HepG2 (cell line): ENCODE results near the gene MAPK11. TPM values are rescaled to one million over a fixed set of nuclear protein-coding genes. Genes with fewer than 3 reads are reported as not detected.

ENCODE experiments used
- GTF3A ChIP-seq: sonication (generic); formaldehyde crosslinking; conservative IDR thresholded peaks from 2 replicates; pipeline ENCODE4 v1.4.0; 2020; ENCODE audit warnings: mild to moderate bottlenecking, missing genetic modification reagents
- MAFK ChIP-seq, 2 experiments: IDR thresholded peaks in 1 of 2; conservative IDR thresholded peaks in 1 of 2; 2 replicates each; pipeline ENCODE4 v1.6.1; 2011; ENCODE audit warnings: improper control_type of control experiment in 2 of 2, low read length in 2 of 2
- NFATC3 ChIP-seq: sonication (generic); formaldehyde crosslinking; IDR thresholded peaks from 2 replicates; pipeline ENCODE4 v1.5.1; 2020; ENCODE audit warnings: mild to moderate bottlenecking, missing genetic modification reagents
- PAWR ChIP-seq: sonication (generic); formaldehyde crosslinking; IDR thresholded peaks from 2 replicates; pipeline ENCODE4 v1.4.0; 2020; ENCODE audit warnings: missing genetic modification reagents, mild to moderate bottlenecking, borderline replicate concordance
- PTBP1 ChIP-seq: fragments of 200-400 bp; formaldehyde crosslinking; IDR thresholded peaks from 2 replicates; pipeline ENCODE4 v1.6.1; 2018; ENCODE audit warnings: low read length, low read depth; ENCODE audit not compliant: poor library complexity, severe bottlenecking
- RELA ChIP-seq: sonication (generic); formaldehyde crosslinking; IDR thresholded peaks from 2 replicates; pipeline ENCODE4 v1.4.0; 2020; ENCODE audit warnings: missing genetic modification reagents
- SKI ChIP-seq: fragments of 450-650 bp; IDR thresholded peaks from one replicate; pipeline ENCODE4 v1.6.1; 2018; ENCODE audit warnings: mild to moderate bottlenecking; ENCODE audit not compliant: partially characterized antibody
- TARDBP ChIP-seq: sonication (generic); formaldehyde crosslinking; IDR thresholded peaks from 2 replicates; pipeline ENCODE4 v1.8.0; 2022; ENCODE audit warnings: mild to moderate bottlenecking, missing genetic modification reagents
- TCF7 ChIP-seq: sonication (generic); IDR thresholded peaks from 2 replicates; pipeline ENCODE4 v1.6.1; 2016; ENCODE audit warnings: antibody characterized with exemption, low read depth
- ZNF264 ChIP-seq: sonication (generic); formaldehyde crosslinking; IDR thresholded peaks from 2 replicates; pipeline ENCODE4 v1.4.0; 2020; ENCODE audit warnings: missing genetic modification reagents
- ZNF556 ChIP-seq: sonication (generic); formaldehyde crosslinking; IDR thresholded peaks from 2 replicates; pipeline ENCODE4 v1.4.0; 2020; ENCODE audit warnings: mild to moderate bottlenecking, missing genetic modification reagents, borderline replicate concordance
- ZNF724P ChIP-seq: sonication (generic); formaldehyde crosslinking; IDR thresholded peaks from 2 replicates; pipeline ENCODE4 v1.8.0; 2022; ENCODE audit warnings: missing genetic modification reagents, borderline replicate concordance
- polyA plus RNA-seq, 8 experiments: library from polyadenylated mRNA; depleted of rRNA in 3 of 8; stranded (reverse) in 7 of 8; unstranded in 1 of 8; fragments of >200 nt; fragmentation: Illumina TruSeq in 4 of 8; extraction: Trizol in 4 of 8; gene quantifications; 2 replicates each; pipeline versions ENCODE4 v1.2.1 to v1.2.3, GENCODE V29; 2011 to 2016; ENCODE audit warnings: low read depth in 4 of 8, missing spikeins in 1 of 8, mixed read lengths in 1 of 8; ENCODE audit not compliant: insufficient read depth in 1 of 8
- total RNA-seq, 5 experiments: library from RNA; depleted of rRNA; stranded (reverse); fragments of >200 nt; fragmentation: Illumina TruSeq; extraction: Trizol; gene quantifications; 2 replicates each; pipeline ENCODE4 v1.2.3, GENCODE V29; 2016; ENCODE audit warnings: low read depth in 1 of 5
- TF ChIP-seq, protein P1 (sequence below): sonication (generic); formaldehyde crosslinking; IDR thresholded peaks from 2 replicates; pipeline ENCODE4 v1.4.0; 2020; ENCODE audit warnings: missing genetic modification reagents, mild to moderate bottlenecking, borderline replicate concordance
- TF ChIP-seq, protein P2 (sequence below): sonication (generic); formaldehyde crosslinking; conservative IDR thresholded peaks from 2 replicates; pipeline ENCODE4 v1.5.0; 2020; ENCODE audit warnings: missing genetic modification reagents
- TF ChIP-seq, protein P3 (sequence below), 2 experiments: sonication (generic) in 1 of 2; formaldehyde crosslinking in 1 of 2; IDR thresholded peaks; 2 replicates each; pipeline versions ENCODE4 v1.5.1 to v1.6.1; 2011 to 2020; ENCODE audit warnings: borderline replicate concordance in 1 of 2, low read depth in 1 of 2, low read length in 1 of 2, mild to moderate bottlenecking in 1 of 2, missing genetic modification reagents in 1 of 2, moderate library complexity in 1 of 2

The MAPK11 gene
- total and polyA plus RNA-seq, 2 of the 13 experiments (the other 11 are each of a cell fraction or from before 2014, with no cell fraction given): 0.15 to 0.17 TPM

DNA sequence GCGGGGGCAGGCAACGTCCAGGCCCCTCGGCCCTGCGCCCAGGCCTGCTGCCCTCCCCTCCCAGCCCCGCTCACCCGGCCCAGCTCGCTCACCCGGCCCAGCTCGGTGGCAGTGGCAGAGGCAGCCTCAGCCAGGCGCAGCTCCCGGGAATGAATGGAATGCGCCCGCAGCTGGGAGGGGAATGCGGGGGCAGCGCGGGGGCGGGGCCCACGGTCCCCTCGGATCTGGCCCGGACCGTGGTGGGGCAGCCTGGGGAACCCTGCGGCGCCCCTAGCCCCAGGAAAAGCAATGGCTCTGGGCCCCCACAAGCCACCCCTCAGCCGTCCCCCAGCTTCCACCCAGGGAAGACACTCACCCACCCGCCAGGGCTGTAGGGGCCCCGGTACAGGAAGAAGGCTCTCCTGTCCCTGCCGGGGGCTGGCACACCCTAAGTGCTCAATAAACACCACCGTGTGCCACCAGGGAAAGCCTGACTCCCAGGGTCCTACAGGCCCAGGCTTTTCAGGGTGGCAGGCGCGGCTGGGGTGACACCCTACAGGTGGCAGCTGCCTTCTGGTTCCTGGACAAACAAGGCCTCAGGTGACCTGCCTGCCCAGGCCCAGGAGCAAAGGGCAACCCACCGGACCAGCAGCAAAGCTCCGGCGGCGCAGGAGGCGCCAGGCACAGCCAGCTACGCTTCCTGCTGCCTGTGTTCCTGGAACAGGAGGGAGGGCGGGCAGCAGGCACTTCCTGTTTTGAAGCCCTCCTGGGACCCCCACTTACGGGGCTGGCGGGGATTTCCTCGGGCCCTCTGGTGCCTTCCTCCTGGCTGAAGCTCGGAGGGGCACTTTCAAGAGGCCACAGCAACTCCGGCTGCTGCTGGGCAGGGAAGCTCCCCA is 23.5 kb upstream of the MAPK11 start (continued):
- TF ChIP-seq, protein P1, sequence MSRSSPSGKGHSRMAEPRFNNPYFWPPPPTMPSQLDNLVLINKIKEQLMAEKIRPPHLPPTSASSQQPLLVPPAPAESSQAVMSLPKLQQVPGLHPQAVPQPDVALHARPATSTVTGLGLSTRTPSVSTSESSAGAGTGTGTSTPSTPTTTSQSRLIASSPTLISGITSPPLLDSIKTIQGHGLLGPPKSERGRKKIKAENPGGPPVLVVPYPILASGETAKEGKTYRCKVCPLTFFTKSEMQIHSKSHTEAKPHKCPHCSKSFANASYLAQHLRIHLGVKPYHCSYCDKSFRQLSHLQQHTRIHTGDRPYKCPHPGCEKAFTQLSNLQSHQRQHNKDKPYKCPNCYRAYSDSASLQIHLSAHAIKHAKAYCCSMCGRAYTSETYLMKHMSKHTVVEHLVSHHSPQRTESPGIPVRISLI: peak; percentile 59
- no peak for TF ChIP-seq NFATC3 (CRISPR knock-in tag)
- TF ChIP-seq PAWR (CRISPR knock-in tag): no peak
- peak; percentile 47 for TF ChIP-seq PTBP1
- TF ChIP-seq, protein P2, sequence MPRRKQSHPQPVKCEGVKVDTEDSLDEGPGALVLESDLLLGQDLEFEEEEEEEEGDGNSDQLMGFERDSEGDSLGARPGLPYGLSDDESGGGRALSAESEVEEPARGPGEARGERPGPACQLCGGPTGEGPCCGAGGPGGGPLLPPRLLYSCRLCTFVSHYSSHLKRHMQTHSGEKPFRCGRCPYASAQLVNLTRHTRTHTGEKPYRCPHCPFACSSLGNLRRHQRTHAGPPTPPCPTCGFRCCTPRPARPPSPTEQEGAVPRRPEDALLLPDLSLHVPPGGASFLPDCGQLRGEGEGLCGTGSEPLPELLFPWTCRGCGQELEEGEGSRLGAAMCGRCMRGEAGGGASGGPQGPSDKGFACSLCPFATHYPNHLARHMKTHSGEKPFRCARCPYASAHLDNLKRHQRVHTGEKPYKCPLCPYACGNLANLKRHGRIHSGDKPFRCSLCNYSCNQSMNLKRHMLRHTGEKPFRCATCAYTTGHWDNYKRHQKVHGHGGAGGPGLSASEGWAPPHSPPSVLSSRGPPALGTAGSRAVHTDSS: no peak
- peak; percentile 90 for TF ChIP-seq TARDBP (CRISPR knock-in tag)
- TF ChIP-seq ZNF724P (CRISPR knock-in tag): 0 out of 2 replicates have a peak, but pooled peaks have one; percentile 72
- TF ChIP-seq TCF7: no peak
- no peak for TF ChIP-seq MAFK (conservative IDR thresholded peaks at IDR 0.05 in 1 of 2, IDR thresholded peaks at IDR 0.05 in 1 of 2; ENCODE audit: low read length in 2 of 2)
- TF ChIP-seq ZNF264 (CRISPR knock-in tag): peak; percentile 75; the same call in 1 of the 2 replicates
- TF ChIP-seq, protein P3, sequence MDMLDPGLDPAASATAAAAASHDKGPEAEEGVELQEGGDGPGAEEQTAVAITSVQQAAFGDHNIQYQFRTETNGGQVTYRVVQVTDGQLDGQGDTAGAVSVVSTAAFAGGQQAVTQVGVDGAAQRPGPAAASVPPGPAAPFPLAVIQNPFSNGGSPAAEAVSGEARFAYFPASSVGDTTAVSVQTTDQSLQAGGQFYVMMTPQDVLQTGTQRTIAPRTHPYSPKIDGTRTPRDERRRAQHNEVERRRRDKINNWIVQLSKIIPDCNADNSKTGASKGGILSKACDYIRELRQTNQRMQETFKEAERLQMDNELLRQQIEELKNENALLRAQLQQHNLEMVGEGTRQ (IDR thresholded peaks at IDR 0.05; ENCODE audit: low read depth, low read length): peak; percentile 25; the same call in 1 of the 2 replicates
- TF ChIP-seq, protein P3 (CRISPR knock-in tag; IDR thresholded peaks at IDR 0.05; ENCODE audit: borderline replicate concordance): 0 out of 2 replicates have a peak, but pooled peaks have one; percentile 44
- peak; percentile 83 for TF ChIP-seq SKI
- TF ChIP-seq ZNF556 (CRISPR knock-in tag): peak; percentile 85; the same call in 1 of the 2 replicates
- TF ChIP-seq RELA (CRISPR knock-in tag): 0 out of 2 replicates have a peak, but pooled peaks have one; percentile 54
- TF ChIP-seq GTF3A: 0 out of 2 replicates have a peak, but pooled peaks have one; percentile 54
